ENCODE measurements around the gene AMBRA1.
"Not testable (repeated sequence)": the region's sequence is repeated elsewhere in the genome, so short reads cannot be mapped to it uniquely, and the experiment has no call there.

Gene AMBRA1

GRCh38 chr11:46378811-46379481, 214.9 kb downstream of the AMBRA1 start:
- DNase-seq = no peak

GRCh38 chr11:46378296-46378695, 215.5 kb downstream of the AMBRA1 start:
- DNase-seq = no peak

DNA sequence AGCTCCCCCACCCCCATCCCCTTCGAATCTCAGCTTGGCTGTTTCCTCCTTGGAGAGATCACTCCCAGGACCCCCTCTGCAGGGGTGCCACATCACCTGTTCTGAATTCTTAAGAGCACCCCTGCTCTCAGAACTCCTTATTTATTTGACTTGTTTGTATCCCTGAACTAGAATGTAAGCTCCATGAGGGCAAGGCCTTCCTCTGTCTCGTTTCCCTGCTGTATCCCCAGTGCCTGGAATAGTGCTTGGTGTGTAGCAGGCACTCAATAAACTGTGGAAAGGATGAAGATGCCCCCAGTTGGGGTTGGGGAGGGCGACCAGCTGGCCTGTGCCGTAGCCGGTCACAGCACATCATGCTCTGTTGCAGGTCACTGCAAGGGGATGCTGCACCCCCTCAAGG, 216.0 kb downstream of the AMBRA1 start:
- no peak for DNase-seq

- DNase-seq = no peak
Measured at GRCh38 chr11:46377290-46377689, 216.5 kb downstream of the AMBRA1 start.

GRCh38 chr11:46376258-46377050, 217.4 kb downstream of the AMBRA1 start:
- DNase-seq = no peak

GRCh38 chr11:46375392-46376101, 218.3 kb downstream of the AMBRA1 start:
- DNase-seq = no peak

GRCh38 chr11:46374815-46375214, 219.0 kb downstream of the AMBRA1 start:
- no peak for DNase-seq

DNA sequence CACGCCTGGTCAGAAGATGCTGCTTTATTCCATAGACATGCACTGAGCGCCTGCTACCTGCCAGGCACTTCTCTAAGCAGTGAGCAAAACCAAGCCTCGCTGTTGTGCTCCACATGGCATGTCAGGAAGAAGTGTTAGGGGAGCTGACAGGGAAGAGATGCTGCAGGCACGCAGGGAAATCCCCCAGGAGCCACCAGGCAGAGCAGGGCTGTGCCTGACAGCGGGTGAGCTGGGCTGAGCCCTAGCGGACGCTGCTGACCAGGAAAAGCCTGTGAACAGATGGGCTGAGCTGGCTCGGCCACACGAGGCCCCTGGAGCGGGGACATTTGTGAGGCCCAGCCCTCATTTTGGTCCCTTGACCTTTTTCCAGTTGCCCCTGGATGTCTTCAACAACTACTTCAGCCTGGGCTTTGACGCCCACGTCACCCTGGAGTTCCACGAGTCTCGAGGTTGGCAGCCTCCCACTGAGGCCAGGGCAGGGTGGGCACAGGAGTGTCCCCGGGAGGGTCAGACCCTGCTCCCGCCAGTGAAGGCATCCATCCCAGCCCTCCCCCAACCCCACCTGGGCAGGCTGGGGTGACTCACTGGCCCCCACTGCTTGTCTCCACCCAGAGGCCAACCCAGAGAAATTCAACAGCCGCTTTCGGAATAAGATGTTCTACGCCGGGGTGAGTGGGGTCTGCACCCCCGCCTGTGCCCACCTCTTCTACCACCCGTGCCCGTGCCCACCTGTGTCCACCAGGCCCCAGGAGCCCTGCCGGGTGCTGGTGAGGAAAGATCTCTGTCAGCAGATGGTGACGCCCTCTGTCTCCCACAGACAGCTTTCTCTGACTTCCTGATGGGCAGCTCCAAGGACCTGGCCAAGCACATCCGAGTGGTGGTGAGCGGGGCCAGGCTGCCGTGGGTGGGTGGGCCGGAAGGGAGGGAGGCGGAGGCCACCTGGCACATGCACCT, 219.8 kb downstream of the AMBRA1 start:
- no peak for DNase-seq

DNA sequence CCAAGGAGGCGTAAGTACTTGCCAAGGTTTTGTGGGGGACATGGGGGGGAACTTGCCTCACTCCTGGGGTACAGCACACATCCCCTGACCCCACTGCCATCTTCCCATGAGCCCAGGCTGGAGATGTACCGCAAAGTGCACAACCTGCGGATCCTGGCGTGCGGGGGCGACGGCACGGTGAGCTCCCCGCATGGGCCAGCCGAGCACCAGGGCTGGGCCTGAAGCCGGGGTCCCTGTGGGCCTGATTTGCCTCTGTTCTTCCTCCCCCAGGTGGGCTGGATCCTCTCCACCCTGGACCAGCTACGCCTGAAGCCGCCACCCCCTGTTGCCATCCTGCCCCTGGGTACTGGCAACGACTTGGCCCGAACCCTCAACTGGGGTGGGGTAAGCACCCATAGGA, 221.3 kb downstream of the AMBRA1 start:
- DNase-seq = not testable (repeated sequence)

DNA sequence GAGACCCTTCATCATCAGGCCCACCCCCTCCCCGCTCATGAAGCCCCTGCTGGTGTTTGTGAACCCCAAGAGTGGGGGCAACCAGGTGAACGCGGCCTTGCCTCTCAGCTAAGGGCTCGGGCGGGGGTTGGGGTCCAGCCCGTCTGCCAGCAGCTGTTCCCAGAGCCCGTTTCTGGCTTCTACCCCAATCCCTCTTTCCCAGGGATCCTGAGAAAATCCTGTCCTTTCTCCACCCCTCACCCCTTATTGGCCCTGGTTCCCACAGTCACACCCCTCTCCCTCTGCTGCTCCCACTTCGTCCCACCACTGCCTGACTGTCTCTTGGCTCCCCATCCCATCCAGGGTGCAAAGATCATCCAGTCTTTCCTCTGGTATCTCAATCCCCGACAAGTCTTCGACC, 221.7 kb downstream of the AMBRA1 start:
- DNase-seq = no peak

DNA sequence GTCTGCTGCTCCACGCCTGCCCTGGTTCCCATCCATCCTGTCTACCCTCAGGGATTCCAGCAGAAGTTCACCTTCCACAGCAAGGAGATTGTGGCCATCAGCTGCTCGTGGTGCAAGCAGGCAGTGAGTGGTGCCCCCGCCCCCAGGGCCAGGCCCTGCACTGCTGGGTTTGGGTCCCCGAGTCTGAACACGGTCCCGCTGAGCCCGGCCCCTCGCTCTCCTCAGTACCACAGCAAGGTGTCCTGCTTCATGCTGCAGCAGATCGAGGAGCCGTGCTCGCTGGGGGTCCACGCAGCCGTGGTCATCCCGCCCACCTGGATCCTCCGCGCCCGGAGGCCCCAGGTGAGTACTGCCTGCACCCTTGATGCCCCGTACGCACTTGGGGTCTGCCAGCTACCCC, 222.6 kb downstream of the AMBRA1 start:
- DNase-seq = not testable (repeated sequence)

- no peak for DNase-seq
Measured at GRCh38 chr11:46370253-46370652, 223.6 kb downstream of the AMBRA1 start.

- DNase-seq = peak; percentile 59
Measured at GRCh38 chr11:46369458-46370152, 224.2 kb downstream of the AMBRA1 start.

DNA sequence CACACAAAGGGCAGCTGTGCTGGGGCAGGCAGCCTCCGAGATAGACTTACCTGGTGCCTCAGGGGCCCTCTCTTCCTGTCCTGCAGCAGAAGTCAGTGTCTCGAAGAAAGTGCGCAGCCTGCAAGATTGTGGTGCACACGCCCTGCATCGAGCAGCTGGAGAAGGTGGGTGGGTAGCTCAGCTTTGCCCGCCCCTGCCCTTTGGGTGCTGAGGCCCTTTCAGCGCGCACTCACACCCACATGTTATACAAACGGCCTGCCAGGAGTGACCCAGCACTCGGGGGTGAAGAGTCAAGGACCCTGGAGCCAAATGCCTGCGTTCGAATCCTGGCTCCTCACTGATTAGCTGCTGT, 225.9 kb downstream of the AMBRA1 start:
- no peak for DNase-seq

- no peak for DNase-seq
Measured at GRCh38 chr11:46367244-46367915, 226.4 kb downstream of the AMBRA1 start.

DNA sequence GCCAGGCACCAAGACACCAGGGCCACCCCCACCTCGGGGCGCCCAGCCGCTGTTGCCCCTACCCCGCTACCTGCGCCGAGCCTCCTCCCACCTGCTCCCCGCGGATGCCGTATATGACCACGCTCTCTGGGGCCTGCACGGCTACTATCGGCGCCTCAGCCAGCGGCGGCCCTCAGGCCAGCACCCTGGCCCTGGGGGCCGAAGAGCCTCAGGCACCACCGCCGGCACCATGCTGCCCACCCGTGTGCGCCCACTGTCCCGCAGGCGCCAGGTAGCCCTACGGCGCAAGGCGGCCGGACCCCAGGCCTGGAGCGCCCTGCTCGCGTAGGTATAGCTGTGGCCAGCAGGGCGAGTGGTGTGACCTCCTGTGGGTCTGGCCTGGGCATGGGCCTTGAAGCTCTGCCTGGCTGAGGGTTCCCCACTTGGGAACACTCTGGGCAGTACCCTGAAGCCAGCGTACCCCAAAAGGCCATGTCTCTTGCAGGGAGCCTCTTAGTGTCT, 227.1 kb downstream of the AMBRA1 start:
- no peak for DNase-seq

GRCh38 chr11:46366260-46366659, 227.6 kb downstream of the AMBRA1 start:
- DNase-seq = no peak

GRCh38 chr11:46364791-46365190, 229.0 kb downstream of the AMBRA1 start:
- DNase-seq = no peak

DNA sequence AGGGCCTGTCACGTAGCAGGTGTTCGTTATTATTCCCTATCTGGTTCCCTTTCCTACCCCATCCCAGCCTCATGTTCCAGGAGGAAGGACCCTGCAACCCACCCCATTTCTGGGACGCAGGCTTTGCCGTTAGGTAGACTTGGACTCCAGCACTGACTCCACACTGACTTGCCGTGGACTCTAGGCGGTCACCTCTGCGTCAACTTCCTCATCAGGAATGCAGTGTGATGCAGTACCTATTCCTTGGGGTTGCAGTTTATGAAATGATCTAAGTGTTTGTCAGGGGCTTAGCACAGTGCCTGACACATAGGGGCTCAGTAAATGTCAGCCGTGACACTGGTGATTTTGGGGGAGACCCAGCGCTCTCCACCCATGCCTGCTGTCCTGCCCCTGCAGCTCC, 229.8 kb downstream of the AMBRA1 start:
- DNase-seq = no peak

GRCh38 chr11:46363455-46364005, 230.3 kb downstream of the AMBRA1 start:
- no peak for DNase-seq

GRCh38 chr11:46363031-46363407, 230.8 kb downstream of the AMBRA1 start:
- DNase-seq = peak; percentile 36
